SK-N-SH (cell line): ENCODE data around the gene LTK. TPM values are rescaled to one million over a fixed set of nuclear protein-coding genes. Genes with fewer than 3 reads are reported as not detected.

ENCODE experiments used
- CTCF ChIA-PET: fragments of 300-600, 350-600 bp; formaldehyde crosslinking; extraction: SDS; loops from one replicate; lab custom pipeline; 2021; lab: Yijun Ruan, JAX
- POLR2A ChIA-PET: fragments of 350-600 bp; sonication (Branson Sonifier 250); formaldehyde crosslinking; extraction: SDS; loops from one replicate; lab custom pipeline; 2020; ENCODE audit warnings: antibody characterized with exemption, inconsistent platforms; lab: Yijun Ruan, JAX
- DNase-seq: peaks from one replicate; pipeline ENCODE4 v3.0.0; 2012
- H2AFZ ChIP-seq: fragments of 200-600 bp; sonication (generic); 2 replicates; pipeline ENCODE4 v1.8.1; 2016; ENCODE audit warnings: antibody characterized with exemption, mild to moderate bottlenecking, low read depth
- H3F3A ChIP-seq: fragments of 200-600 bp; sonication (generic); replicated peaks from 2 replicates; pipeline ENCODE3; 2016; ENCODE audit warnings: antibody characterized with exemption, mild to moderate bottlenecking; ENCODE audit not compliant: insufficient read depth
- H3K27ac ChIP-seq, 2 experiments: fragments of 200-500 bp in 1 of 2; fragments of 200-600 bp in 1 of 2; sonication (Bioruptor generic) in 1 of 2; sonication (generic), shearing (Covaris generic) in 1 of 2; 2 replicates each; pipeline versions ENCODE4 v1.5.1 to v1.6.1; 2014 to 2016; ENCODE audit warnings: low read depth in 2 of 2, inconsistent platforms in 1 of 2, low read length in 1 of 2, mild to moderate bottlenecking in 1 of 2, mixed read lengths in 1 of 2
- H3K27me3 ChIP-seq: fragments of 200-600 bp; sonication (generic), shearing (Covaris generic); 2 replicates; pipeline ENCODE4 v1.6.1; 2016; ENCODE audit warnings: mixed run types; ENCODE audit not compliant: insufficient read depth
- H3K36me3 ChIP-seq, 2 experiments: fragments of 200-500 bp in 1 of 2; fragments of 200-600 bp in 1 of 2; sonication (Bioruptor generic) in 1 of 2; sonication (generic) in 1 of 2; replicated peaks in 1 of 2; 2 replicates each; pipeline versions ENCODE3 to v1.5.1; 2014 to 2016; ENCODE audit warnings: low read length in 1 of 2, mild to moderate bottlenecking in 1 of 2; ENCODE audit not compliant: insufficient read depth in 2 of 2, control insufficient read depth in 1 of 2
- H3K4me1 ChIP-seq, 2 experiments: fragments of 200-500 bp in 1 of 2; fragments of 200-600 bp in 1 of 2; sonication (Bioruptor generic) in 1 of 2; sonication (generic), shearing (Covaris generic) in 1 of 2; 2 replicates each; pipeline versions ENCODE4 v1.5.1 to v1.6.1; 2014 to 2016; ENCODE audit warnings: low read depth in 1 of 2, low read length in 1 of 2, mixed run types in 1 of 2; ENCODE audit not compliant: insufficient read depth in 2 of 2, control insufficient read depth in 1 of 2
- H3K4me2 ChIP-seq: fragments of 200-600 bp; sonication (generic), shearing (Covaris generic); 2 replicates; pipeline ENCODE4 v1.6.1; 2017; ENCODE audit warnings: mixed run types
- H3K4me3 ChIP-seq, 2 experiments: fragments of 200-500 bp in 1 of 2; fragments of 200-600 bp in 1 of 2; sonication (Bioruptor generic) in 1 of 2; sonication (generic), shearing (Covaris generic) in 1 of 2; 2 replicates each; pipeline versions ENCODE4 v1.5.1 to v1.8.1; 2014 to 2016; ENCODE audit warnings: low read depth in 2 of 2, inconsistent platforms in 1 of 2, low read length in 1 of 2, mild to moderate bottlenecking in 1 of 2, mixed read lengths in 1 of 2, moderate library complexity in 1 of 2
- H3K79me2 ChIP-seq: fragments of 200-600 bp; sonication (generic); 2 replicates; pipeline ENCODE4 v1.8.1; 2017; ENCODE audit warnings: mild to moderate bottlenecking; ENCODE audit not compliant: insufficient read depth
- H3K9ac ChIP-seq: fragments of 200-600 bp; sonication (generic); 2 replicates; pipeline ENCODE4 v1.6.1; 2017; ENCODE audit warnings: mixed run types
- H3K9me2 ChIP-seq: fragments of 200-600 bp; sonication (generic); 2 replicates; pipeline ENCODE4 v1.6.1; 2017; ENCODE audit warnings: mixed run types
- H3K9me3 ChIP-seq: fragments of 200-600 bp; sonication (generic); 2 replicates; pipeline ENCODE4 v1.6.1; 2017; ENCODE audit warnings: mixed run types, mild to moderate bottlenecking, moderate library complexity
- H4K20me1 ChIP-seq: fragments of 200-600 bp; sonication (generic); 2 replicates; pipeline ENCODE4 v1.6.1; 2017; ENCODE audit warnings: mild to moderate bottlenecking, mixed run types; ENCODE audit not compliant: insufficient read depth
- CHD2 ChIP-seq: fragments of 150-350 bp; IDR thresholded peaks from 2 replicates; pipeline ENCODE4 v1.6.1; 2018; ENCODE audit warnings: low read length; ENCODE audit not compliant: partially characterized antibody
- EZH2phosphoT487 ChIP-seq: fragments of 200-600 bp; sonication (generic); IDR thresholded peaks from 2 replicates; pipeline ENCODE4 v1.6.1; 2017; ENCODE audit warnings: low read depth, mixed run types, mild to moderate bottlenecking, antibody characterized with exemption, moderate library complexity, borderline replicate concordance
- FOSL2 ChIP-seq: IDR thresholded peaks from 2 replicates; pipeline ENCODE4 v1.4.0; 2012; ENCODE audit warnings: low read depth, mild to moderate bottlenecking, moderate library complexity, borderline replicate concordance
- FOXJ3 ChIP-seq: sonication (generic); formaldehyde crosslinking; IDR thresholded peaks from 2 replicates; pipeline ENCODE4 v1.5.1; 2020; ENCODE audit warnings: mild to moderate bottlenecking, missing genetic modification reagents
- JUND ChIP-seq: IDR thresholded peaks from 2 replicates; pipeline ENCODE4 v1.4.0; 2012
- MEF2A ChIP-seq: IDR thresholded peaks from 2 replicates; pipeline ENCODE4 v1.4.0; 2012; ENCODE audit warnings: low read depth, borderline replicate concordance
- MXI1 ChIP-seq: IDR thresholded peaks from 2 replicates; pipeline ENCODE4 v1.6.1; 2012; ENCODE audit warnings: mild to moderate bottlenecking, low read depth, low read length, improper control_type of control experiment
- NFIC ChIP-seq: IDR thresholded peaks from 2 replicates; pipeline ENCODE4 v1.4.0; 2012; ENCODE audit warnings: borderline replicate concordance
- RAD21 ChIP-seq: IDR thresholded peaks from 2 replicates; pipeline ENCODE4 v1.6.1; 2012; ENCODE audit warnings: mild to moderate bottlenecking, low read length
- RCOR1 ChIP-seq: fragments of 150-350 bp; IDR thresholded peaks from 2 replicates; pipeline ENCODE4 v1.6.1; 2017; ENCODE audit warnings: antibody characterized with exemption, low read length
- RFX5 ChIP-seq: IDR thresholded peaks from 2 replicates; pipeline ENCODE4 v1.6.1; 2012; ENCODE audit warnings: mild to moderate bottlenecking, improper control_type of control experiment, low read length
- RXRA ChIP-seq: IDR thresholded peaks from 2 replicates; pipeline ENCODE4 v1.4.0; 2012; ENCODE audit warnings: low read depth, mild to moderate bottlenecking, borderline replicate concordance
- WGBS: methylation state at CpG from one replicate; pipeline ENCODE4 v1.1.6; 2017; ENCODE audit warnings: low lambda C conversion rate; 5-methylcytosine and 5-hydroxymethylcytosine counted together
- polyA plus RNA-seq, 3 experiments: library from polyadenylated mRNA; depleted of rRNA; stranded (reverse); fragments of >200 nt; gene quantifications; 2 replicates each; pipeline ENCODE4 v1.2.3, GENCODE V29; 2012
- TF ChIP-seq, protein P1 (sequence below): IDR thresholded peaks from 2 replicates; pipeline ENCODE4; 2012
- TF ChIP-seq, protein P2 (sequence below): IDR thresholded peaks from 2 replicates; pipeline ENCODE4 v1.4.0; 2012; ENCODE audit warnings: low read depth, borderline replicate concordance
- TF ChIP-seq, protein P3 (sequence below): IDR thresholded peaks from 2 replicates; pipeline ENCODE4 v1.6.1; 2012; ENCODE audit warnings: mild to moderate bottlenecking, low read depth, low read length, moderate library complexity
- TF ChIP-seq, protein P4 (sequence below): fragments of 150-350 bp; IDR thresholded peaks from 2 replicates; pipeline ENCODE4 v1.6.1; 2017; ENCODE audit warnings: antibody characterized with exemption, low read length, low read depth, borderline replicate concordance

LTK gene
- polyA plus RNA-seq, 1 of the 3 experiments (the other 2 are of a cell fraction) = 0.07 TPM

DNA sequence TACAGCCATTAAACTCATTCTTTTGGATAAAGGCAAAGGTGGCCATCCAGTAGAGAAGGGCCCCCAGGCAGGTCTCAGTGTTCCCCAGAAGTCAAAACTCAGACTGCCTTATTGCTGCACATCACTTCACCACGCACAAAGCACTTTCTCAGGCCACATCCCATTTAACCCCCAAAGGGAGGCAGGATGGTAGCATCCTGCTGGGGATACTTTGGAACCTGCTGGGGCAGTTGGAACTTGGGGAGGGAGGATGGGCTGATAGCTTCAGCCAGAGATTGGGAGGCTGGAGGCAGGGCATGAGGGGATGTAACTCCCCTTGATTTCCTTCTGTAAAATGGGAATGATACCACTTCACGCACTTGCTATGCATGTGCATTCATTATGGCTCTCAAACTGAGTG, 15.0 kb downstream of the LTK start:
- POLR2A ChIA-PET = no interaction called here
- H3K27ac ChIP-seq = no peak overlapping the region

DNA sequence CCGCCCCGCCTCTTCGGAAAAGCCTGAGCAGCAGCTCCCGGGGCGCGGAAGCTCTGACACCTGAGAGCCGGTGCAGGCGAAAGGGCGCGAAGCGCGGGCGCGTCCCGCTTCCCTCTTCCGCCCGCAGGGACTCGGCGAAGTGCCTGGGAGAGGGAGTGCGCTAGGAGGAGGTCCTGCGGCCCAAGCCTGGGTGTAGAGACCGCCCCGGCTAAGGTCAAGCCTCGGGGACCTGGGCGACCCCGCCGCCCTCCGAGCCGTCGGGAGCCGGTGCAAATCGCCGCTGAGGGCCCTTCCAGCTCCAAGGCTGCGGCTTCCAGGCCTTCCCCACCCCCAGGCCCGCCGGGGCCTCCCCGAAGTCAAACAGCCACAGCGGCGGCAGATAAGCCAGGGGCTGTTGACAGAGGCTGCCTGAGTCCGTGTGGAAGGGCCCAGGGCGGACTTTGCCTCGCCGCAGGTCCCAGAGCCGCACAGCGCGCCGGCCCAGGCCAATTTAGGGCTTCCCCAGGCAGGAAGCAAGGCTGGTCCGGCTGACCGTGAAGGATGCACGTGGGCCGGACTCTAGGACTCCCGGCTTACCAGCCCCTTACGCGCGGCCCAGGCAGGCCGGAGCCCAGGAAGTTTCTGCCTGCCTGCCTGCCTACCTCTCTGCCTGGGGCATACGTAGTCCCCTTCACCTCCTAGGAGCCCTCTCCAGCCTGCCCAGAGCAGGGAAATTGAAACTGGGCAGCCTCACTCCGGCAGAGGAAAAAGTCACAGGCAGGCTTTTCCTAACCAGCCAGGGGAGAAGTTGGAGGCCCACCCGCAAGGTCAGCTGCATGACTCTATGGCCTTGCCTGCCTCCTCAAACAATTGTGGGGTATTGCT, 17.7 kb downstream of the LTK start:
- Histone ChIP-seq H3K9me3 (no peaks in the 10 kb centered on the region), H3K79me2 (no peaks in the 10 kb centered on the region), H3F3A (no peaks in the 10 kb centered on the region), H2AFZ (no peak overlapping the region), H3K36me3 (no peaks in the 10 kb centered on the region), H3K9ac (no peak overlapping the region), H3K27me3 (no peaks in the 10 kb centered on the region), H3K9me2 (no peaks in the 10 kb centered on the region), H4K20me1 (no peaks in the 10 kb centered on the region), H3K4me1 (peaks cover 6% of the 10 kb centered on the region in 2 experiments; a peak in 3 of 4 replicates), H3K27ac (no peak overlapping the region), H3K4me2 (no peak overlapping the region), H3K4me3 (no peak overlapping the region)
- POLR2A ChIA-PET = no interaction called here
- WGBS = 97% methylated on average over 26 of the region's 59 CpGs
- DNase-seq = peak; percentile 30
- no peak for TF ChIP-seq FOXJ3 (CRISPR knock-in tag)
- TF ChIP-seq RFX5 = no peak
- TF ChIP-seq, protein P1, sequence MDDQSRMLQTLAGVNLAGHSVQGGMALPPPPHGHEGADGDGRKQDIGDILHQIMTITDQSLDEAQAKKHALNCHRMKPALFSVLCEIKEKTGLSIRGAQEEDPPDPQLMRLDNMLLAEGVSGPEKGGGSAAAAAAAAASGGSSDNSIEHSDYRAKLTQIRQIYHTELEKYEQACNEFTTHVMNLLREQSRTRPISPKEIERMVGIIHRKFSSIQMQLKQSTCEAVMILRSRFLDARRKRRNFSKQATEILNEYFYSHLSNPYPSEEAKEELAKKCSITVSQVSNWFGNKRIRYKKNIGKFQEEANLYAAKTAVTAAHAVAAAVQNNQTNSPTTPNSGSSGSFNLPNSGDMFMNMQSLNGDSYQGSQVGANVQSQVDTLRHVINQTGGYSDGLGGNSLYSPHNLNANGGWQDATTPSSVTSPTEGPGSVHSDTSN = no peak
- no peak for TF ChIP-seq RAD21
- TF ChIP-seq RXRA = no peak
- TF ChIP-seq, protein P2, sequence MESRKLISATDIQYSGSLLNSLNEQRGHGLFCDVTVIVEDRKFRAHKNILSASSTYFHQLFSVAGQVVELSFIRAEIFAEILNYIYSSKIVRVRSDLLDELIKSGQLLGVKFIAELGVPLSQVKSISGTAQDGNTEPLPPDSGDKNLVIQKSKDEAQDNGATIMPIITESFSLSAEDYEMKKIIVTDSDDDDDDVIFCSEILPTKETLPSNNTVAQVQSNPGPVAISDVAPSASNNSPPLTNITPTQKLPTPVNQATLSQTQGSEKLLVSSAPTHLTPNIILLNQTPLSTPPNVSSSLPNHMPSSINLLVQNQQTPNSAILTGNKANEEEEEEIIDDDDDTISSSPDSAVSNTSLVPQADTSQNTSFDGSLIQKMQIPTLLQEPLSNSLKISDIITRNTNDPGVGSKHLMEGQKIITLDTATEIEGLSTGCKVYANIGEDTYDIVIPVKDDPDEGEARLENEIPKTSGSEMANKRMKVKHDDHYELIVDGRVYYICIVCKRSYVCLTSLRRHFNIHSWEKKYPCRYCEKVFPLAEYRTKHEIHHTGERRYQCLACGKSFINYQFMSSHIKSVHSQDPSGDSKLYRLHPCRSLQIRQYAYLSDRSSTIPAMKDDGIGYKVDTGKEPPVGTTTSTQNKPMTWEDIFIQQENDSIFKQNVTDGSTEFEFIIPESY = no peak
- TF ChIP-seq MEF2A = no peak
- TF ChIP-seq JUND = no peak
- no peak for TF ChIP-seq CHD2
- TF ChIP-seq RCOR1 = no peak
- TF ChIP-seq, protein P3, sequence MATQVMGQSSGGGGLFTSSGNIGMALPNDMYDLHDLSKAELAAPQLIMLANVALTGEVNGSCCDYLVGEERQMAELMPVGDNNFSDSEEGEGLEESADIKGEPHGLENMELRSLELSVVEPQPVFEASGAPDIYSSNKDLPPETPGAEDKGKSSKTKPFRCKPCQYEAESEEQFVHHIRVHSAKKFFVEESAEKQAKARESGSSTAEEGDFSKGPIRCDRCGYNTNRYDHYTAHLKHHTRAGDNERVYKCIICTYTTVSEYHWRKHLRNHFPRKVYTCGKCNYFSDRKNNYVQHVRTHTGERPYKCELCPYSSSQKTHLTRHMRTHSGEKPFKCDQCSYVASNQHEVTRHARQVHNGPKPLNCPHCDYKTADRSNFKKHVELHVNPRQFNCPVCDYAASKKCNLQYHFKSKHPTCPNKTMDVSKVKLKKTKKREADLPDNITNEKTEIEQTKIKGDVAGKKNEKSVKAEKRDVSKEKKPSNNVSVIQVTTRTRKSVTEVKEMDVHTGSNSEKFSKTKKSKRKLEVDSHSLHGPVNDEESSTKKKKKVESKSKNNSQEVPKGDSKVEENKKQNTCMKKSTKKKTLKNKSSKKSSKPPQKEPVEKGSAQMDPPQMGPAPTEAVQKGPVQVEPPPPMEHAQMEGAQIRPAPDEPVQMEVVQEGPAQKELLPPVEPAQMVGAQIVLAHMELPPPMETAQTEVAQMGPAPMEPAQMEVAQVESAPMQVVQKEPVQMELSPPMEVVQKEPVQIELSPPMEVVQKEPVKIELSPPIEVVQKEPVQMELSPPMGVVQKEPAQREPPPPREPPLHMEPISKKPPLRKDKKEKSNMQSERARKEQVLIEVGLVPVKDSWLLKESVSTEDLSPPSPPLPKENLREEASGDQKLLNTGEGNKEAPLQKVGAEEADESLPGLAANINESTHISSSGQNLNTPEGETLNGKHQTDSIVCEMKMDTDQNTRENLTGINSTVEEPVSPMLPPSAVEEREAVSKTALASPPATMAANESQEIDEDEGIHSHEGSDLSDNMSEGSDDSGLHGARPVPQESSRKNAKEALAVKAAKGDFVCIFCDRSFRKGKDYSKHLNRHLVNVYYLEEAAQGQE = no peak
- no peak for TF ChIP-seq MXI1
- CTCF ChIA-PET = interaction anchor here (1.0 to 1.3 kb wide), 2 partner anchors 11 to 108 kb away, joined by 3 read pairs; no protein-coding TSS in a partner anchor

More for the DNA sequence above, 15.0 kb downstream of the LTK start:
- Histone ChIP-seq H3K4me2 (no peak overlapping the region), H3K9ac (no peak overlapping the region), H4K20me1 (no peaks in the 10 kb centered on the region), H3K36me3 (no peaks in the 10 kb centered on the region), H3K4me3 (no peak overlapping the region), H3F3A (no peaks in the 10 kb centered on the region), H3K79me2 (no peaks in the 10 kb centered on the region), H3K4me1 (peaks cover 0 to 5% of the 10 kb centered on the region in 2 experiments; a peak in 1 of 4 replicates), H3K9me2 (no peaks in the 10 kb centered on the region), H2AFZ (no peak overlapping the region), H3K9me3 (no peaks in the 10 kb centered on the region), H3K27me3 (no peaks in the 10 kb centered on the region; the same call in 1 of the 2 replicates)
- TF ChIP-seq FOXJ3 (CRISPR knock-in tag) (no peak), RFX5 (no peak), EZH2phosphoT487 (no peak), NFIC (no peak), FOSL2 (no peak)
- TF ChIP-seq, protein P1 = no peak
- TF ChIP-seq, protein P4, sequence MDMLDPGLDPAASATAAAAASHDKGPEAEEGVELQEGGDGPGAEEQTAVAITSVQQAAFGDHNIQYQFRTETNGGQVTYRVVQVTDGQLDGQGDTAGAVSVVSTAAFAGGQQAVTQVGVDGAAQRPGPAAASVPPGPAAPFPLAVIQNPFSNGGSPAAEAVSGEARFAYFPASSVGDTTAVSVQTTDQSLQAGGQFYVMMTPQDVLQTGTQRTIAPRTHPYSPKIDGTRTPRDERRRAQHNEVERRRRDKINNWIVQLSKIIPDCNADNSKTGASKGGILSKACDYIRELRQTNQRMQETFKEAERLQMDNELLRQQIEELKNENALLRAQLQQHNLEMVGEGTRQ = no peak
- CTCF ChIA-PET = interaction anchor here (0.6 to 1.0 kb wide), 3 partner anchors 33 to 153 kb away, joined by 3 read pairs; no protein-coding TSS in a partner anchor
- WGBS = 81% methylated on average over 2 of the region's 2 CpGs
- no peak for DNase-seq
